Liver (tissue), 3 donors: ENCODE measurements around the gene SH2B3.

ENCODE experiments used
- CTCF ChIP-seq: fragments of 150-350 bp; IDR thresholded peaks from 2 replicates; pipeline ENCODE4 v1.5.1; 2017; ENCODE audit warnings: improper control_type of control experiment, low read depth, low read length; ENCODE audit not compliant: missing input control
- FOXA1 ChIP-seq: IDR thresholded peaks from 2 replicates; pipeline ENCODE4 v1.6.1; 2016; ENCODE audit warnings: antibody characterized with exemption
- JUND ChIP-seq, 2 donors: IDR thresholded peaks; 2 replicates each; pipeline ENCODE4 v1.6.1; 2016; ENCODE audit warnings: antibody characterized with exemption in 2 of 2
- NR2F2 ChIP-seq: IDR thresholded peaks from 2 replicates; pipeline ENCODE4 v1.6.1; 2016; ENCODE audit warnings: antibody characterized with exemption
- RAD21 ChIP-seq, 2 donors: IDR thresholded peaks; 2 replicates each; pipeline ENCODE4 v1.6.1; 2016; ENCODE audit warnings: antibody characterized with exemption in 2 of 2, mild to moderate bottlenecking in 2 of 2
- YY1 ChIP-seq: IDR thresholded peaks from 2 replicates; pipeline ENCODE4 v1.6.1; 2016; ENCODE audit warnings: antibody characterized with exemption, mild to moderate bottlenecking
- ZBTB33 ChIP-seq: IDR thresholded peaks from 2 replicates; pipeline ENCODE4 v1.6.1; 2016; ENCODE audit warnings: antibody characterized with exemption
- TF ChIP-seq, protein P1 (sequence below): IDR thresholded peaks from 2 replicates; pipeline ENCODE4 v1.6.1; 2016; ENCODE audit warnings: antibody characterized with exemption, mild to moderate bottlenecking
- TF ChIP-seq, protein P2 (sequence below): IDR thresholded peaks from 2 replicates; pipeline ENCODE4 v1.6.1; 2016; ENCODE audit warnings: antibody characterized with exemption
- donor health status: healthy.
- donor health status: healthy.

GRCh38 chr12:111366583-111366982 is 39.1 kb upstream of the SH2B3 start:
- TF ChIP-seq YY1: no peak
- TF ChIP-seq CTCF: no peak
- TF ChIP-seq, protein P1, sequence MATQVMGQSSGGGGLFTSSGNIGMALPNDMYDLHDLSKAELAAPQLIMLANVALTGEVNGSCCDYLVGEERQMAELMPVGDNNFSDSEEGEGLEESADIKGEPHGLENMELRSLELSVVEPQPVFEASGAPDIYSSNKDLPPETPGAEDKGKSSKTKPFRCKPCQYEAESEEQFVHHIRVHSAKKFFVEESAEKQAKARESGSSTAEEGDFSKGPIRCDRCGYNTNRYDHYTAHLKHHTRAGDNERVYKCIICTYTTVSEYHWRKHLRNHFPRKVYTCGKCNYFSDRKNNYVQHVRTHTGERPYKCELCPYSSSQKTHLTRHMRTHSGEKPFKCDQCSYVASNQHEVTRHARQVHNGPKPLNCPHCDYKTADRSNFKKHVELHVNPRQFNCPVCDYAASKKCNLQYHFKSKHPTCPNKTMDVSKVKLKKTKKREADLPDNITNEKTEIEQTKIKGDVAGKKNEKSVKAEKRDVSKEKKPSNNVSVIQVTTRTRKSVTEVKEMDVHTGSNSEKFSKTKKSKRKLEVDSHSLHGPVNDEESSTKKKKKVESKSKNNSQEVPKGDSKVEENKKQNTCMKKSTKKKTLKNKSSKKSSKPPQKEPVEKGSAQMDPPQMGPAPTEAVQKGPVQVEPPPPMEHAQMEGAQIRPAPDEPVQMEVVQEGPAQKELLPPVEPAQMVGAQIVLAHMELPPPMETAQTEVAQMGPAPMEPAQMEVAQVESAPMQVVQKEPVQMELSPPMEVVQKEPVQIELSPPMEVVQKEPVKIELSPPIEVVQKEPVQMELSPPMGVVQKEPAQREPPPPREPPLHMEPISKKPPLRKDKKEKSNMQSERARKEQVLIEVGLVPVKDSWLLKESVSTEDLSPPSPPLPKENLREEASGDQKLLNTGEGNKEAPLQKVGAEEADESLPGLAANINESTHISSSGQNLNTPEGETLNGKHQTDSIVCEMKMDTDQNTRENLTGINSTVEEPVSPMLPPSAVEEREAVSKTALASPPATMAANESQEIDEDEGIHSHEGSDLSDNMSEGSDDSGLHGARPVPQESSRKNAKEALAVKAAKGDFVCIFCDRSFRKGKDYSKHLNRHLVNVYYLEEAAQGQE: no peak
- no peak for TF ChIP-seq ZBTB33
- no peak for TF ChIP-seq NR2F2
- TF ChIP-seq FOXA1: no peak
- TF ChIP-seq JUND (IDR thresholded peaks at IDR 0.05): no peak
- TF ChIP-seq RAD21 (IDR thresholded peaks at IDR 0.05): no peak
- TF ChIP-seq, protein P2, sequence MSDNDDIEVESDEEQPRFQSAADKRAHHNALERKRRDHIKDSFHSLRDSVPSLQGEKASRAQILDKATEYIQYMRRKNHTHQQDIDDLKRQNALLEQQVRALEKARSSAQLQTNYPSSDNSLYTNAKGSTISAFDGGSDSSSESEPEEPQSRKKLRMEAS: no peak
